Measurements from ENCODE around the gene TIMM13. TPM values are rescaled to one million over a fixed set of nuclear protein-coding genes. Genes with fewer than 3 reads are reported as not detected.

The TIMM13 gene
- polyA plus RNA-seq, 1 donor (not counting 4 experiments of a cell fraction or from before 2014, with no cell fraction given): 45.0 TPM

GRCh38 chr19:2409352-2409912 lies 18.0 kb downstream of the TIMM13 start:
- Histone ChIP-seq H3K4me3 (ENCODE audit: control insufficient read depth in 2 of 3, extremely low read depth in 1 of 3, insufficient read depth in 2 of 3, low read depth in 1 of 3, low read length in 3 of 3) (no peak overlapping the region), H3K79me2 (ENCODE audit: control insufficient read depth, insufficient read depth, low read length) (no peaks in the 10 kb centered on the region), H3K36me3 (ENCODE audit: control insufficient read depth in 2 of 2, extremely low read depth in 1 of 2, insufficient read depth in 2 of 2, low read length in 2 of 2) (no peaks in the 10 kb centered on the region), H3K9me1 (ENCODE audit: control insufficient read depth, extremely low read depth, insufficient read depth, low read length) (no peaks in the 10 kb centered on the region), H4K20me1 (ENCODE audit: control insufficient read depth, extremely low read depth, insufficient read depth, low read length) (no peaks in the 10 kb centered on the region), H3K9ac (ENCODE audit: control insufficient read depth, extremely low read depth, insufficient read depth, low read length) (no peak overlapping the region), H3K4me1 (ENCODE audit: control insufficient read depth, extremely low read depth, insufficient read depth, low read length) (no peaks in the 10 kb centered on the region), H3K9me3 (ENCODE audit: control insufficient read depth, low read depth, low read length) (peaks cover 2% of the 10 kb centered on the region), H3K27ac (ENCODE audit: control insufficient read depth, insufficient read depth, low read length) (no peak overlapping the region), H3K4me2 (ENCODE audit: control insufficient read depth, extremely low read depth, insufficient read depth, low read depth, low read length) (no peak overlapping the region), H3K27me3 (ENCODE audit: control insufficient read depth, extremely low read depth, insufficient read depth, low read length) (no peaks in the 10 kb centered on the region), H2AFZ (ENCODE audit: control insufficient read depth, low read length) (no peak overlapping the region)
- DNase-seq (ENCODE audit: low read depth, low spot score) (no peak), FAIRE-seq (no peak)
- dilution Hi-C loops (cut with MboI; ENCODE audit: extremely low pct_ligation_motif_present, low sequenced_read_pairs): no loop called here
- no peak for TF ChIP-seq EZH2 (IDR thresholded peaks at IDR 0.05; ENCODE audit: low read length)
- no peak for TF ChIP-seq CTCF (optimal IDR thresholded peaks at IDR 0.05 in 1 of 3, IDR thresholded peaks at IDR 0.05 in 1 of 3, conservative IDR thresholded peaks at IDR 0.05 in 1 of 3; ENCODE audit: extremely low read depth in 1 of 3, insufficient read depth in 2 of 3, low read length in 3 of 3)

- Histone ChIP-seq H2AFZ (ENCODE audit: control insufficient read depth, low read length) (no peak overlapping the region), H3K36me3 (ENCODE audit: control insufficient read depth in 2 of 2, extremely low read depth in 1 of 2, insufficient read depth in 2 of 2, low read length in 2 of 2) (no peaks in the 10 kb centered on the region), H3K4me3 (ENCODE audit: control insufficient read depth in 2 of 3, extremely low read depth in 1 of 3, insufficient read depth in 2 of 3, low read depth in 1 of 3, low read length in 3 of 3) (no peak overlapping the region), H3K9ac (ENCODE audit: control insufficient read depth, extremely low read depth, insufficient read depth, low read length) (no peak overlapping the region), H4K20me1 (ENCODE audit: control insufficient read depth, extremely low read depth, insufficient read depth, low read length) (no peaks in the 10 kb centered on the region), H3K27me3 (ENCODE audit: control insufficient read depth, extremely low read depth, insufficient read depth, low read length) (no peaks in the 10 kb centered on the region), H3K9me3 (ENCODE audit: control insufficient read depth, low read depth, low read length) (peaks cover 2% of the 10 kb centered on the region), H3K9me1 (ENCODE audit: control insufficient read depth, extremely low read depth, insufficient read depth, low read length) (no peaks in the 10 kb centered on the region), H3K79me2 (ENCODE audit: control insufficient read depth, insufficient read depth, low read length) (no peaks in the 10 kb centered on the region), H3K4me2 (ENCODE audit: control insufficient read depth, extremely low read depth, insufficient read depth, low read depth, low read length) (no peak overlapping the region), H3K4me1 (ENCODE audit: control insufficient read depth, extremely low read depth, insufficient read depth, low read length) (no peaks in the 10 kb centered on the region), H3K27ac (ENCODE audit: control insufficient read depth, insufficient read depth, low read length) (no peak overlapping the region)
- TF ChIP-seq CTCF (optimal IDR thresholded peaks at IDR 0.05 in 1 of 3, IDR thresholded peaks at IDR 0.05 in 1 of 3, conservative IDR thresholded peaks at IDR 0.05 in 1 of 3; ENCODE audit: extremely low read depth in 1 of 3, insufficient read depth in 2 of 3, low read length in 3 of 3): no peak
- TF ChIP-seq EZH2 (IDR thresholded peaks at IDR 0.05; ENCODE audit: low read length): no peak
- no peak for FAIRE-seq
- no peak for DNase-seq (ENCODE audit: low read depth, low spot score)
- dilution Hi-C loops (cut with MboI; ENCODE audit: extremely low pct_ligation_motif_present, low sequenced_read_pairs): no loop called here
Measured at GRCh38 chr19:2408247-2408646, 19.1 kb downstream of the TIMM13 start.
